ENCODE results near the gene RETREG1. TPM values are rescaled to one million over a fixed set of nuclear protein-coding genes. Genes with fewer than 3 reads are reported as not detected.

Gene RETREG1
- total RNA-seq, 1 experiment from 2014 or later: 3.4 TPM

- no peak for DNase-seq
- peaks cover 38 to 43% of the 10 kb centered on the region in 2 experiments for H3K4me1 Mint-ChIP-seq
- Histone ChIP-seq H2AK5ac (ENCODE audit: insufficient read length, low read length) (no peak overlapping the region), H3K4me1 (ENCODE audit: insufficient read depth, low read length) (peaks cover 5% of the 10 kb centered on the region; the same call in 1 of the 2 replicates), H3K79me2 (ENCODE audit: insufficient read depth, low read length) (no peaks in the 10 kb centered on the region), H2BK20ac (ENCODE audit: low read depth, low read length, poor library complexity, severe bottlenecking) (no peak overlapping the region), H3K4ac (ENCODE audit: low read depth, low read length) (no peak overlapping the region), H2BK120ac (ENCODE audit: low read depth, low read length, poor library complexity, severe bottlenecking) (no peak overlapping the region), H4K91ac (ENCODE audit: insufficient read length, low read depth, low read length) (no peak overlapping the region), H4K8ac (replicated peaks; ENCODE audit: insufficient read length, low read depth, low read length) (no peak overlapping the region), H3K56ac (ENCODE audit: insufficient read length, low read depth, low read length) (no peak overlapping the region), H2BK5ac (ENCODE audit: insufficient read length, low read length) (no peak overlapping the region), H3K9ac (ENCODE audit: extremely low read depth, insufficient read length, low read length) (no peak overlapping the region), H3K9me3 (ENCODE audit: control insufficient read depth, low read depth, low read length) (no peaks in the 10 kb centered on the region), H2AFZ (ENCODE audit: low read length) (no peak overlapping the region), H3K27ac (ENCODE audit: insufficient read length, low read depth, low read length) (no peak overlapping the region), H3K14ac (ENCODE audit: insufficient read depth, low read length) (no peak overlapping the region), H4K5ac (ENCODE audit: insufficient read length, low read depth, low read length) (no peak overlapping the region), H3K27me3 (ENCODE audit: insufficient read depth, low read length) (no peaks in the 10 kb centered on the region), H3K23me2 (ENCODE audit: insufficient read length, low read depth, low read length, poor library complexity, severe bottlenecking) (no peaks in the 10 kb centered on the region), H4K20me1 (ENCODE audit: control insufficient read depth, insufficient read depth, insufficient read length) (no peaks in the 10 kb centered on the region), H3K4me2 (ENCODE audit: insufficient read depth, insufficient read length, low read length) (no peak overlapping the region), H3K79me1 (ENCODE audit: insufficient read depth, low read depth, low read length, poor library complexity, severe bottlenecking) (no peaks in the 10 kb centered on the region), H3T11ph (ENCODE audit: low read length) (no peak overlapping the region), H3K23ac (ENCODE audit: insufficient read length, low read depth, low read length) (no peak overlapping the region), H3K18ac (ENCODE audit: insufficient read length, low read depth, low read length) (no peak overlapping the region), H2BK15ac (ENCODE audit: low read depth, low read length) (no peak overlapping the region), H2BK12ac (ENCODE audit: insufficient read length, low read depth, low read length) (no peak overlapping the region)
- peak overlapping the region in 1 of 3 experiments; percentile 33; a peak in 2 of 7 replicates for H3K27ac Mint-ChIP-seq
- no peaks in the 10 kb centered on the region for H3K36me3 Mint-ChIP-seq (ENCODE audit: insufficient read depth in 1 of 3, low read depth in 3 of 3)
- H3K9me3 Mint-ChIP-seq: no peaks in the 10 kb centered on the region
- no peak for TF ChIP-seq CTCF (conservative IDR thresholded peaks at IDR 0.05)
- no peaks in the 10 kb centered on the region for H3K27me3 Mint-ChIP-seq (ENCODE audit: low read depth)
- no peak overlapping the region for H3K4me3 Mint-ChIP-seq
- no CpG with 5 or more reads among the region's 6 CpGs for WGBS (ENCODE audit: extremely low coverage, insufficient read length, low lambda C conversion rate)
Observed at GRCh38 chr5:16579142-16579847, 37.5 kb downstream of the RETREG1 start.
